ENCODE measurements around the gene DALRD3. TPM values are rescaled to one million over a fixed set of nuclear protein-coding genes. Genes with fewer than 3 reads are reported as not detected.
A peak's percentile ranks its signal among the peaks of the same experiment; 100 is the strongest.

Gene DALRD3
- polyA plus RNA-seq, 2 of the 4 experiments (the other 2 are of a cell fraction): 20.5 to 35.8 TPM

- no peak for TF ChIP-seq ELK1 (IDR thresholded peaks at IDR 0.05; ENCODE audit: low read depth, low read length)
- no peak for TF ChIP-seq ZSCAN20 (CRISPR knock-in tag; IDR thresholded peaks at IDR 0.05)
- TF ChIP-seq CEBPB (IDR thresholded peaks at IDR 0.05): peak; percentile 12 to 75; a peak in 2 of 4 replicates
- TF ChIP-seq MAX (IDR thresholded peaks at IDR 0.05): peak; percentile 94
- peak; percentile 88 for TF ChIP-seq TFCP2L1 (CRISPR knock-in tag; IDR thresholded peaks at IDR 0.05)
- peak; percentile 16; the same call in 1 of the 2 replicates for TF ChIP-seq REST (IDR thresholded peaks at IDR 0.05)
- TF ChIP-seq RARB (CRISPR knock-in tag; IDR thresholded peaks at IDR 0.05): peak; percentile 81
- no peak for TF ChIP-seq CBX2 (IDR thresholded peaks at IDR 0.05; ENCODE audit: borderline replicate concordance, low read depth)
- TF ChIP-seq E2F6 (IDR thresholded peaks at IDR 0.05; ENCODE audit: borderline replicate concordance, low read depth): peak; percentile 84
- no peak for TF ChIP-seq ZFP36 (IDR thresholded peaks at IDR 0.05; ENCODE audit: borderline replicate concordance, partially characterized antibody)
- TF ChIP-seq CTCF (IDR thresholded peaks at IDR 0.05): no peak
- TF ChIP-seq EHF (CRISPR knock-in tag; IDR thresholded peaks at IDR 0.05): no peak
These were observed 10.5 kb upstream of the DALRD3 start, which contains the start of gene IMPDH2 (continued) for GRCh38 chr3:49028673-49029562.

- ChIA-PET POLR2A (interaction anchor here (1.4 to 1.8 kb wide), 3 partner anchors 17 to 66 kb away, joined by 6 to 28 read pairs (median 18); partner anchors contain the start of genes QRICH1 and WDR6), CTCF (interaction anchor here (1.1 to 1.7 kb wide), 4 partner anchors 9 to 66 kb away, joined by 3 to 5 read pairs (median 4); partner anchors contain the start of gene QRICH1)
- FAIRE-seq (no peak), ATAC-seq (0 out of 6 replicates have a peak, but pooled peaks of 1 of the 2 experiments have one; percentile 1), DNase-seq (ENCODE audit: low read depth in 1 of 2, low spot score in 1 of 2) (no peak)
- Histone ChIP-seq H3K27ac (peak overlapping the region; percentile 90 to 91), H3K4me2 (peak overlapping the region; percentile 99), H3K9me3 (no peaks in the 10 kb centered on the region), H3K4me1 (peaks cover 21% of the 10 kb centered on the region), H3K4me3 (peak overlapping the region; percentile 81)
- TF ChIP-seq EHMT2 (IDR thresholded peaks at IDR 0.05; ENCODE audit: low read depth): no peak
- TF ChIP-seq TFCP2L1 (CRISPR knock-in tag; IDR thresholded peaks at IDR 0.05): no peak
- no peak for TF ChIP-seq BHLHE40 (IDR thresholded peaks at IDR 0.05; ENCODE audit: low read depth, low read length)
- TF ChIP-seq TP53 (CRISPR knock-in tag; IDR thresholded peaks at IDR 0.05): no peak
- TF ChIP-seq POLR2A (IDR thresholded peaks at IDR 0.05; ENCODE audit: low read length): no peak
- no peak for TF ChIP-seq ZNF302 (CRISPR knock-in tag; IDR thresholded peaks at IDR 0.05)
- no peak for TF ChIP-seq RARB (CRISPR knock-in tag; IDR thresholded peaks at IDR 0.05)
- no peak for TF ChIP-seq HOXA7 (CRISPR knock-in tag; IDR thresholded peaks at IDR 0.05)
- TF ChIP-seq ATOH8 (CRISPR knock-in tag; IDR thresholded peaks at IDR 0.05; ENCODE audit: low read depth): no peak
- TF ChIP-seq HES2 (IDR thresholded peaks at IDR 0.05): no peak
- no peak for TF ChIP-seq SREBF2 (IDR thresholded peaks at IDR 0.05)
- TF ChIP-seq BCL3 (IDR thresholded peaks at IDR 0.05): no peak
- TF ChIP-seq SMC3 (IDR thresholded peaks at IDR 0.05): no peak
- 82% methylated on average over 4 of the region's 4 CpGs for WGBS (ENCODE audit: missing lambda C conversion rate)
These were observed 9.9 kb upstream of the DALRD3 start for GRCh38 chr3:49028298-49028672.
